ENCODE measurements around the gene LCNL1.
A peak's percentile ranks its signal among the peaks of the same experiment; 100 is the strongest.

The LCNL1 gene

GRCh38 chr9:136977223-136977622, 5.6 kb upstream of the LCNL1 start, which contains the start of gene PTGDS:
PTGDS (plus strand) TSS chr9:136977504; CDS start chr9:136977579, 75 bp downstream.
- peak; percentile 52 for DNase-seq (ENCODE audit: low spot score)

DNA sequence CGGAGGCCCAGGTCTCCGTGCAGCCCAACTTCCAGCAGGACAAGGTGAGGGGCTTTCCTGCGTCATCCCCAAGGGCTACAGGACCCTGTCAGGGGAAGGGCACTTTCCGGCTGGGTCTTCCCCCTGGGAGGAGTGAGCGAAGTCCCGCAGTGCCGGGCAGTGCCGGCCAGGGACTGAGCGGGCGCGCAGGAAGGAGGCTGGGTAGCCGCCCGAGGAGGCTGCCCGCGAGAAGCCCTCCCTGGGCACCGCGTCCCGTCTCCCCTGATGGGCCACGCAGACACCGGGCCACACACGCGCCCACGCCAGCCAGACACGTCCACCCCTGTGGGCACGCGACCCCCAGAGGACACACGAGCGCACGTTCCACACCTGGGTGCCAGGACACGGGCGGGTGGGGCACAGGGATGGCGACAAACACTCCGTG, 5.1 kb upstream of the LCNL1 start:
- no peak for DNase-seq (ENCODE audit: low spot score)

DNA sequence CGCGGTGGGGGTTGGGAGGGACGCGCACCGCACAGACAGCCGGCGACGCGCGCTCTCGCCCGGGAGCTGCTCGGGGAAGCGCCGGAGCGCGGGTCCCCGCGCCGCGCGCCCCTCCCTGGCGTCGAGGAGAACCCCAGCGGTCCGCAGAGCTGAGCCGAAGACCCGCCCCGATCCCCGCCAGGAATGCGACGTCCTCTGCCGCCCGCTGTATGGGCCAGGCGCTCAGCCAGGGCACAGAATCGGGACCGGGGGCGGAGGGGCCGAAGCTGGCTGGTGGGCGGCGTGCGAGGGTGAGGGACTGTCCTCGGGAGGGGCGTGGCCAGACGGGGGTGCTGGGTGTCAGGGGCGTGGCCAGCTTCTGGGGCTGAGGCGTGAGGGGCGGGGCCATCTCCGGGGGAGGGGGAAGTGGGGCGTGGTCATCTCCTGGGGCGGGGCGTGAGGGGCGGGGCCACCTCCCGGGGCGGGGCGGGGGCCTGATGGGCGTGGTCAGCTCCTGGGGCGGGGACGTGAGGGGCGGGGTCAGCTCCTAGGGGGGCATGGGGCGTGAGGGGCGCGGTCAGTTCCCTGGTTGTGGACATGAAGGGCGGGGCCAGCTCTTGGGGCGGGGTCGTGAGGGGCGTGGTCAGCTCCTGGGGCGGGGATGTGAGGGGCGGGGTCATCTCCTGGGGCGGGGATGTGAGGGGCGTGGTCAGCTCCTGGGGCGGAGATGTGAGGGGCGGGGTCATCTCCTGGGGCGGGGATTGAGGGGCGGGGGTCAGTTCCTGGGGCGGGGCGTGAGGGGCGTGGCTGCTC, 4.5 kb upstream of the LCNL1 start:
- peak; percentile 98 for DNase-seq (ENCODE audit: low spot score)

DNA sequence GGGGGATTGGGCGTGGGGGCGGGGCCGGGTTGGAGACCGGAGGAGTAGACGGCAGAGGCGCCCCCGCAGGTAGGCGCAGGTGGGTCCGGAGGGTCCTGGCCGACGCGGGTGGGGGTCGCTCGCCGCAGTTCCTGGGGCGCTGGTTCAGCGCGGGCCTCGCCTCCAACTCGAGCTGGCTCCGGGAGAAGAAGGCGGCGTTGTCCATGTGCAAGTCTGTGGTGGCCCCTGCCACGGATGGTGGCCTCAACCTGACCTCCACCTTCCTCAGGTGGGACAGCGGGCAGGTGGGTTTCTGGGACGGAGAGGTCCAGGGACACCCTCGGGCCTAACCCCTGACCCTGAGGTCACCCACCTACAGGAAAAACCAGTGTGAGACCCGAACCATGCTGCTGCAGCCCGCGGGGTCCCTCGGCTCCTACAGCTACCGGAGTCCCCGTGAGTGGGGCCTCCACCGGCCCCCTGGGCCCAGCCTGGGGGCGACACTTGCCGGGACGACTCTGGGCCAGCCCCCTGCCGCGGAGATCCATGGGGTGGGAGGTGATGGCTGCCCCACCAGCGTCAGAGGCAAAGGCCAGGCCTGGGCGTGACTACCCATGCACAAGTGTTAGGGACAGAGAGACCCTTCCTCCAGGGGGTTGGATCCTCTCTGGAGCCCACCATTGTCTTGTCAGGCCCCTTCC, 3.8 kb upstream of the LCNL1 start:
- no peak for DNase-seq (ENCODE audit: low spot score)

DNA sequence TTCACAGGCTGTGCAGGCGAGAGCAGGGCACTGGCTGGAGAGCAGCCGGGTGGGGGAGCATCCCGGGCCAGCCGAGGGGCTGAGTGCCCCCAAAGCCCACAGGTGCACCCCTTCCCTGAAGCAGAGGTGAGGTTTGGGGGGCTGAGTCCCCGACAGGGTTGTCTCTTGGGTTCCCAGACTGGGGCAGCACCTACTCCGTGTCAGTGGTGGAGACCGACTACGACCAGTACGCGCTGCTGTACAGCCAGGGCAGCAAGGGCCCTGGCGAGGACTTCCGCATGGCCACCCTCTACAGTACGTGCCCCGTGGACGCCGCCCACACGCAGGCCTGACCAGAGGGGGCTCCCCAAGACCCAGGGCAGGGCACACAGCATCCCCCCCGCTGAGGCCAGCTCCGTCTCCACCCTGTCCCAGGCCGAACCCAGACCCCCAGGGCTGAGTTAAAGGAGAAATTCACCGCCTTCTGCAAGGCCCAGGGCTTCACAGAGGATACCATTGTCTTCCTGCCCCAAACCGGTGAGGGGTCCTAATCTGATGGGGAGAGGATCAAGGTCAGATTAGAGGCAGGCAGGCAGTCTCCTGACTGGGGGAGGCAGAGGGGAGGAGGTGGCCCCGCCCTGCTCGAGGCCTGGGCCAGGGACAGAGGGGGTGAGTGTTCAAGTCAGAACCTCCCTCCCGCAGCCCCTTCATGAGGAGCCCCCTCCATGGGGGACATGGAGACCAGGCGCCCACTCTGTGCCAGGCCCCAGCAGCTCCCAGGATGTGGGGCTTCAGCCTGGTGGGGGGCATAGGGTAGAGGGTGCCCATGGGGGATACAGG, 2.8 kb upstream of the LCNL1 start:
- DNase-seq (ENCODE audit: low spot score) = no peak

DNA sequence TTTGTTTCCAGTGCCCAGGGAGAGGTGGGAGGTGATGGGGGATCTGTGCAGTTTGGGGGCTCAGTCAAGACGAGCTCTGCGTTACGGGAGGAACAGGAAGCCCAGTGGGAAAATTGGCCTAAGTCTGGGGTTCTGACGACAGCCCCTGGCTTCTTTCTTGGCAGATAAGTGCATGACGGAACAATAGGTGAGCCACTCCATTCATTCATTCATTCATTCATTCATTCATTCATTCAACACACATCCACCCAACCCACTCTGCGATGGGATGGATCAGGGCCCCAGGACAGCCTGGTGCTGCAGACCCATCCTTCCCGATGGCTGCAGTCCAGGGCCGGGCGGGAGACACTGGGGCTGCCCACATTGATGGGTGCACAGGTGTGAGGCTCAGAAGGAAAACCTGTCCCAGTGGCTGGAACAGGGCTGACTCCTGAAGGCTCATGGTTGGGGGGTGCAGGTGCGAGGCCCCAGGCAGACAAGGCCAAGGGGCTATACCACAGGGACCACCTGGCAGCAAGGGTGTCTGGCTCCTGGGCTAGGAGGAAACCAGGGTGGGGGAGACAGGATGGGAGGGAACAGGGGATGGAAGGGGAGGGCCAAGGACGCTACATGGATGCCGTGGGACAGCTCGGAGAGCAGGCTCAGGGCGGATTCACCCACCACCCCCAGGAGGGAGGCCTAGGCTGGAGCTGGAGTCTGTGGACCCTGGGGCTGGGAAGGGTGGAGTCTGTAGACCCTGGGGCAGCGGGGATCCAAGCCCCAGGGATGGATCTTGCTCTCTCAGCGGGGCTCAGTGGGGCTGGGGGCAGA, 1.9 kb upstream of the LCNL1 start:
- DNase-seq (ENCODE audit: low spot score) = no peak

GRCh38 chr9:136981588-136982231, 1.1 kb upstream of the LCNL1 start:
- no peak for DNase-seq (ENCODE audit: low spot score)

- DNase-seq (ENCODE audit: low spot score) = no peak
These were observed 374 bp downstream of the LCNL1 start for GRCh38 chr9:136983167-136983566.

- DNase-seq (ENCODE audit: low spot score) = no peak
These were observed 992 bp downstream of the LCNL1 start for GRCh38 chr9:136983656-136984314.

GRCh38 chr9:136984464-136985026, 1.8 kb downstream of the LCNL1 start:
- DNase-seq (ENCODE audit: low spot score) = no peak

- DNase-seq (ENCODE audit: low spot score) = no peak
These were observed 2.3 kb downstream of the LCNL1 start for GRCh38 chr9:136985027-136985602.

DNA sequence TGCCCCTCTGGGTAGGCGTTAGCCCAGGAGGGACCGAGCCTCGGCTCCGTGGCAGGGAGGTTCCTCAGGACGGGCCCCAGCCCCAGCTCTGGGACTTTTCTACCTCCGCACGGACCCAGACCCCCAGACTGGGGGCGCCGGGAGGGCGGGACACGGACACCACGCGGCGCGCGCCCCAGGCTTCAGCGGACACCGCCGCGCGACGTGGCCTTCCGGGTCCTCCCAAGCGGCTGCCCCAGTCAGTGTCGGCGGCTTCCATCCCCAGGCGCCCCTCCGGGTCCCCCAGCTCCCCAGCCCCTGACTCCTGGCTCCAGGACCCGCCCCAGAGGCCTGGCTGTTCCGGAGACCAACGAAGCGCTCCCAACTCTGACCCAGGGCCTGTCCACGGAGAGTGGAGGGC, 3.1 kb downstream of the LCNL1 start:
- no peak for DNase-seq (ENCODE audit: low spot score)

DNA sequence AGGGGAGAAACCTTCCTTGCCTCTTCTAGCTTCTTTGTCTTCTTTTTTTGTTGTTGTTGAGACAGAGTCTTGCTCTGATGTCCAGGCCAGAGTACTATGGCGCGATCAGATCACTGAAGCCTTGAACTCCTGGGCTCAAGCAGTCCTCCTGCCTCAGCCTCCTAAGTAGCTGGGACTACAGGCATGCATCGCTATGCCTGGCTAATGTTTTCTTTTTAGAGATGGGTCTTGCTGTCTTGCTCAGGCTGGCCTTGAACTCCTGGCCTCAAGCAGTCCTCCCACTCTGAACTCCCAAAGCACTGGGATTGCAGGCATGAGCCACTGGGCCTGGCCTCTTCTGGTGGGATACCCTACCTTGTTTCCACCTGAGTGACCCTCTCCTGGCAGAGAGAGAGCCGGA, 6.1 kb downstream of the LCNL1 start:
- DNase-seq (ENCODE audit: low spot score) = no peak

- DNase-seq (ENCODE audit: low spot score) = no peak
These were observed 7.6 kb downstream of the LCNL1 start for GRCh38 chr9:136990242-136990911.

DNA sequence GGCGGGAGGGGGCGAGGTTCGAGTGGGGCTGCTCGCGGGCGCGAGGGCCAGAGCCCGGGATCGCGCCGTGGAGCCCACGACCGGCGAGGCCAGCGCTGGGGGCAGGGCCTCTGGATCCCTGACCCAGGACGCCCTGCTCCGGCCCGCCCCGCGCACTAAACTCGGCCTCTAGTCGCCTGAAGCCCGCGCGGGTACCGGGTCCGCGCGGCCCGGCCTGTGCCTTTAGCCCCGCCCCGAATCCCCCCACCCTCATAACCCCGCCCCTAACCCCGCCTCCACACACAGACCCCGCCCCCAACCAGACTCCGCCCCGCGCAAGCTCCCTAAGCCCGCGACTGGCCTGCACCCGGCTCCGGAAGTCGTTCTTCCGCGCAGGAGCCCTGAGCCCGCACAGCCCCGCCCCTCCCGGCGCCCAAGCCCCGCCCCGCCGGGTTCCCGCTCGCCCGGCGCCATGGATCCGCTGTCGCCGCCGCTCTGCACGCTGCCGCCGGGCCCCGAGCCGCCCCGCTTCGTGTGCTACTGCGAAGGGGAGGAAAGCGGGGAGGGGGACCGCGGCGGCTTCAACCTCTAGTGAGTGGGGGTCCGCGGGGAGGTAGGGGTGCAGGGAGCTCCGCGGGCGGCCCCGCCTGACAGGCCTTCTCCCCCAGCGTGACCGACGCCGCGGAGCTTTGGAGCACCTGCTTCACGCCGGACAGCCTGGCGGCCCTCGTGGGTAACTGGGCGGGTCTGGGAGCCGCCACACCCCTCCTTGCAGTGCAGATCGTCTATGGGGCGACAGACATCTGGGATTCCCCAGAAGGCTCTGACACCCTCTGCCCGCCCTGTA, 9.4 kb downstream of the LCNL1 start, which contains the start of gene PAXX:
Gene PAXX (plus strand): TSS at position 430 of the 826 bp plus-strand sequence. CDS start 22 bp downstream, at position 452.
- DNase-seq (ENCODE audit: low spot score) = peak; percentile 99

DNA sequence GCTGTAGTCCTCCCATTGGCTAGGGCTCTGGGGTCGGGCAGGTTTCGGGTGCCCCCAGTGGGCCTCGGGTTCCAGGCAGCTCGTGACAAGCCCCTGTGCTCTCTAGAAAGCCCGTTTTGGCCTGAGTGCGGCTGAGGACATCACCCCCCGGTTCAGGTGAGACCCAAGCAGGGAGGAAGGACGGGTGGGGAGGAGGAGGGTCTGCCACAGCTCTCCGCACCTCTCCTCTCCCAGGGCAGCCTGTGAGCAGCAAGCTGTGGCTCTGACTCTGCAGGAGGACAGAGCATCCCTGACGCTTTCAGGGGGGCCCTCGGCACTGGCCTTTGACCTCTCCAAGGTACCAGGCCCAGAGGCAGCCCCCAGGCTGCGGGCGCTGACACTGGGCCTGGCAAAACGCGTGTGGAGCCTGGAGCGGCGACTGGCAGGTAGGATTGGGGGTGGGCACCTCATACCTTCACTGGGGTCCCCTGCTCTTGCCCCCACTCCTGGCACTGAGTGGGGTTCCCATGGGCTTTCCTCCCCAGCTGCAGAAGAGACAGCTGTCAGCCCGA, 10.1 kb downstream of the LCNL1 start:
- no peak for DNase-seq (ENCODE audit: low spot score)

- DNase-seq (ENCODE audit: low spot score) = no peak
These were observed 11.5 kb downstream of the LCNL1 start for GRCh38 chr9:136994180-136994887.

- DNase-seq (ENCODE audit: low spot score) = no peak
These were observed 12.1 kb downstream of the LCNL1 start for GRCh38 chr9:136994888-136995230.
